A549 (cell line): Measurements from ENCODE around the gene OR2G2. TPM values are rescaled to one million over a fixed set of nuclear protein-coding genes. Genes with fewer than 3 reads are reported as not detected.

ENCODE experiments used
- ATAC-seq, 2 experiments: fragments of 200-7000 bp in 1 of 2; fragments of >200 bp in 1 of 2; cut with Nextera tagmentation in 1 of 2; cut with Tn5 transposase in 1 of 2; 3 replicates each; pipeline versions ENCODE4 v1.8.0 to v1.9.1; 2018 to 2020; ENCODE audit warnings: mild to moderate bottlenecking in 1 of 2, moderate library complexity in 1 of 2
- CTCF ChIA-PET: fragments of 300-600 bp; sonication (Branson Sonifier 250); formaldehyde crosslinking; extraction: SDS; loops from one replicate; lab custom pipeline; 2021; ENCODE audit warnings: antibody characterized with exemption, inconsistent platforms; lab: Yijun Ruan, JAX
- POLR2A ChIA-PET: fragments of 350-600 bp; formaldehyde crosslinking; extraction: SDS; loops from one replicate; lab custom pipeline; 2021; ENCODE audit warnings: antibody characterized with exemption, inconsistent platforms; lab: Yijun Ruan, JAX
- DNase-seq, 2 experiments: peaks; one replicate each; pipeline versions ENCODE4 v3.0.0 to v3.0.0-alpha.2; 2011 to 2016; ENCODE audit warnings: low read depth in 1 of 2, low spot score in 1 of 2
- FAIRE-seq: peaks from 2 replicates; lab custom pipeline; 2011; peaks lifted over from hg19 to GRCh38; lab: Jason Lieb, UNC
- H3K27ac ChIP-seq, 2 experiments: fragments of >200 bp; sonication (Bioruptor Twin); formaldehyde crosslinking; 3 replicates each; pipeline ENCODE4 v1.5.1; 2016 to 2017
- H3K4me1 ChIP-seq: fragments of >200 bp; sonication (Bioruptor Twin); formaldehyde crosslinking; 3 replicates; pipeline ENCODE4 v1.6.1; 2016
- H3K4me2 ChIP-seq: fragments of >200 bp; sonication (Bioruptor Twin); formaldehyde crosslinking; 3 replicates; pipeline ENCODE4 v1.6.1; 2016
- H3K4me3 ChIP-seq: fragments of >200 bp; sonication (Bioruptor Twin); formaldehyde crosslinking; 3 replicates; pipeline ENCODE4 v1.5.1; 2016
- H3K9me3 ChIP-seq: fragments of >200 bp; sonication (Bioruptor Twin); formaldehyde crosslinking; 3 replicates; pipeline ENCODE4 v1.6.1; 2016
- CHD4 ChIP-seq: fragments of 200-600 bp; sonication (generic); IDR thresholded peaks from 2 replicates; pipeline ENCODE4 v1.6.1; 2016; ENCODE audit warnings: antibody characterized with exemption, mild to moderate bottlenecking, borderline replicate concordance
- EHF ChIP-seq: fragments of 250-450 bp; sonication (Bioruptor Pico); IDR thresholded peaks from 2 replicates; pipeline ENCODE4 v1.5.0; 2020; ENCODE audit warnings: mild to moderate bottlenecking
- EHMT2 ChIP-seq: fragments of 200-600 bp; sonication (generic); IDR thresholded peaks from 2 replicates; pipeline ENCODE4 v1.6.1; 2016; ENCODE audit warnings: antibody characterized with exemption, low read depth, mild to moderate bottlenecking, moderate library complexity
- ESRRA ChIP-seq: fragments of 150-350 bp; IDR thresholded peaks from 2 replicates; pipeline ENCODE4 v1.6.1; 2014; ENCODE audit warnings: mild to moderate bottlenecking, low read length, borderline replicate concordance
- FOSB ChIP-seq: fragments of 250-450 bp; sonication (Bioruptor Pico); IDR thresholded peaks from 2 replicates; pipeline ENCODE4 v1.5.0; 2020; ENCODE audit warnings: mild to moderate bottlenecking, moderate library complexity
- FOSL2 ChIP-seq, 2 experiments: fragments of 450-650 bp in 1 of 2; fragments of >200 bp in 1 of 2; sonication (Bioruptor Twin) in 1 of 2; formaldehyde crosslinking; IDR thresholded peaks; 2 replicates each; pipeline versions ENCODE4 v1.5.0 to v1.6.1; 2016 to 2020; ENCODE audit warnings: mild to moderate bottlenecking in 1 of 2, moderate library complexity in 1 of 2
- GATA3 ChIP-seq: IDR thresholded peaks from 2 replicates; pipeline ENCODE4 v1.6.1; 2012; ENCODE audit warnings: borderline replicate concordance
- KDM5A ChIP-seq: fragments of 200-600 bp; sonication (generic); IDR thresholded peaks from 2 replicates; pipeline ENCODE4 v1.6.1; 2016; ENCODE audit warnings: antibody characterized with exemption, mild to moderate bottlenecking
- MAFK ChIP-seq: fragments of 450-650 bp; IDR thresholded peaks from 2 replicates; pipeline ENCODE4 v1.6.1; 2014; ENCODE audit not compliant: partially characterized antibody
- NFE2L2 ChIP-seq: fragments of 150-350 bp; conservative IDR thresholded peaks from 2 replicates; pipeline ENCODE4 v1.6.1; 2014; ENCODE audit warnings: low read length
- POLR2AphosphoS2 ChIP-seq: conservative IDR thresholded peaks from 2 replicates; pipeline ENCODE4 v1.6.1; 2012; ENCODE audit warnings: low read length, improper control_type of control experiment, inconsistent platforms
- RCOR1 ChIP-seq: fragments of 150-350 bp; IDR thresholded peaks from 2 replicates; pipeline ENCODE4 v1.6.1; 2014; ENCODE audit warnings: antibody characterized with exemption, low read length, low read depth
- RNF2 ChIP-seq: fragments of 200-600 bp; sonication (generic); IDR thresholded peaks from 2 replicates; pipeline ENCODE4 v1.6.1; 2016; ENCODE audit warnings: low read depth, mild to moderate bottlenecking, antibody characterized with exemption, moderate library complexity, borderline replicate concordance
- SREBF2 ChIP-seq: fragments of 450-650 bp; IDR thresholded peaks from 2 replicates; pipeline ENCODE4 v1.6.1; 2014; ENCODE audit warnings: mild to moderate bottlenecking, moderate library complexity
- TP53 ChIP-seq: fragments of 250-450 bp; sonication (Bioruptor Pico); IDR thresholded peaks from 2 replicates; pipeline ENCODE4 v1.5.0; 2021; ENCODE audit warnings: mild to moderate bottlenecking, moderate library complexity
- ZSCAN20 ChIP-seq: fragments of 250-450 bp; sonication (Bioruptor Pico); IDR thresholded peaks from 2 replicates; pipeline ENCODE4 v1.8.0; 2022; ENCODE audit warnings: mild to moderate bottlenecking, moderate library complexity
- WGBS: methylation state at CpG from one replicate; pipeline ENCODE4 v1.1.6; 2017; ENCODE audit errors: missing lambda C conversion rate; 5-methylcytosine and 5-hydroxymethylcytosine counted together
- polyA plus RNA-seq, 4 experiments: library from polyadenylated mRNA; depleted of rRNA in 3 of 4; stranded (reverse); fragments of >200 nt; fragmentation: RNase III in 1 of 4; extraction: RNeasy Plus Mini Kit Qiagen cat#74134 plus additional on column Dnase treatment in 1 of 4; gene quantifications; 2 replicates in 3 of 4; 3 replicates in 1 of 4; pipeline ENCODE4 v1.2.3, GENCODE V29; 2011 to 2017
- TF ChIP-seq, protein P1 (sequence below): fragments of >200 bp; sonication (Bioruptor Twin); formaldehyde crosslinking; IDR thresholded peaks from 3 replicates; pipeline ENCODE4 v1.6.1; 2016
- TF ChIP-seq, protein P2 (sequence below): fragments of 250-450 bp; sonication (Bioruptor Pico); IDR thresholded peaks from 2 replicates; pipeline ENCODE4 v1.5.0; 2020; ENCODE audit warnings: low read depth, mild to moderate bottlenecking, moderate library complexity
- TF ChIP-seq, protein P3 (sequence below): fragments of 450-650 bp; IDR thresholded peaks from 2 replicates; pipeline ENCODE4 v1.6.1; 2014; ENCODE audit warnings: antibody characterized with exemption
- TF ChIP-seq, protein P4 (sequence below): fragments of 250-450 bp; sonication (Bioruptor Pico); IDR thresholded peaks from 2 replicates; pipeline ENCODE4 v1.5.0; 2021; ENCODE audit warnings: mild to moderate bottlenecking, moderate library complexity, borderline replicate concordance
- TF ChIP-seq, protein P5 (sequence below): fragments of 200-600 bp; sonication (generic); IDR thresholded peaks from 2 replicates; pipeline ENCODE4 v1.6.1; 2016; ENCODE audit warnings: antibody characterized with exemption, mild to moderate bottlenecking, moderate library complexity
- TF ChIP-seq, protein P6 (sequence below): IDR thresholded peaks from 2 replicates; pipeline ENCODE4 v1.6.1; 2012; ENCODE audit warnings: low read depth, borderline replicate concordance

The OR2G2 gene
- polyA plus RNA-seq, 2 of the 4 experiments (the other 2 are of a cell fraction), result not detected

DNA sequence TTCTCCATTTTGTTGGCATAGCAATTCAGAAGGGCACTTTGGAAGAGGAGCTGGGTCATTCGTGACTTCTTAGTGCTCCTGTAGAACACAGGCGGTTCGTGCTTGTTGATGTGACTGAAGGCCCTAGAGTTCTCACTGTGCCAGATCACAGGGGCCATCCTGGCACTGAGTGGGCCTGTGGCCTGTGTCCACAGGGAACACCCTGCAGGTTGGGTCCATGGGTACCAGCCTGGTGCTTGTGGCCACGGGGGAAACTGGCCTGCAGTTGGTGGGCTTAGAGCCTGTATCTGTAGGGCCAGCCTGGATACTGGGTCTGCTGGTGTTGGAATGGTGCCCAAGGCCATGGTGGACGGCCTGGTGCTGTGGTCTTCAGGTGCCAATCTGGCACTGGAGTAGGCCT is 26.5 kb downstream of the OR2G2 start:
- ChIA-PET POLR2A (no interaction called here), CTCF (no interaction called here)
- no peak for TF ChIP-seq ZSCAN20 (CRISPR knock-in tag)
- TF ChIP-seq, protein P1, sequence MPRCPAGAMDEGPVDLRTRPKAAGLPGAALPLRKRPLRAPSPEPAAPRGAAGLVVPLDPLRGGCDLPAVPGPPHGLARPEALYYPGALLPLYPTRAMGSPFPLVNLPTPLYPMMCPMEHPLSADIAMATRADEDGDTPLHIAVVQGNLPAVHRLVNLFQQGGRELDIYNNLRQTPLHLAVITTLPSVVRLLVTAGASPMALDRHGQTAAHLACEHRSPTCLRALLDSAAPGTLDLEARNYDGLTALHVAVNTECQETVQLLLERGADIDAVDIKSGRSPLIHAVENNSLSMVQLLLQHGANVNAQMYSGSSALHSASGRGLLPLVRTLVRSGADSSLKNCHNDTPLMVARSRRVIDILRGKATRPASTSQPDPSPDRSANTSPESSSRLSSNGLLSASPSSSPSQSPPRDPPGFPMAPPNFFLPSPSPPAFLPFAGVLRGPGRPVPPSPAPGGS, result no peak
- TF ChIP-seq MAFK, result no peak
- no peak for TF ChIP-seq RCOR1
- no peak for TF ChIP-seq RNF2
- no peak for TF ChIP-seq FOSB (CRISPR knock-in tag)
- TF ChIP-seq, protein P2, sequence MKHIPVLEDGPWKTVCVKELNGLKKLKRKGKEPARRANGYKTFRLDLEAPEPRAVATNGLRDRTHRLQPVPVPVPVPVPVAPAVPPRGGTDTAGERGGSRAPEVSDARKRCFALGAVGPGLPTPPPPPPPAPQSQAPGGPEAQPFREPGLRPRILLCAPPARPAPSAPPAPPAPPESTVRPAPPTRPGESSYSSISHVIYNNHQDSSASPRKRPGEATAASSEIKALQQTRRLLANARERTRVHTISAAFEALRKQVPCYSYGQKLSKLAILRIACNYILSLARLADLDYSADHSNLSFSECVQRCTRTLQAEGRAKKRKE (CRISPR knock-in tag), result no peak
- TF ChIP-seq ESRRA, result no peak
- TF ChIP-seq, protein P3, sequence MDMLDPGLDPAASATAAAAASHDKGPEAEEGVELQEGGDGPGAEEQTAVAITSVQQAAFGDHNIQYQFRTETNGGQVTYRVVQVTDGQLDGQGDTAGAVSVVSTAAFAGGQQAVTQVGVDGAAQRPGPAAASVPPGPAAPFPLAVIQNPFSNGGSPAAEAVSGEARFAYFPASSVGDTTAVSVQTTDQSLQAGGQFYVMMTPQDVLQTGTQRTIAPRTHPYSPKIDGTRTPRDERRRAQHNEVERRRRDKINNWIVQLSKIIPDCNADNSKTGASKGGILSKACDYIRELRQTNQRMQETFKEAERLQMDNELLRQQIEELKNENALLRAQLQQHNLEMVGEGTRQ, result no peak
- no peak for TF ChIP-seq TP53 (CRISPR knock-in tag)
- TF ChIP-seq EHMT2, result no peak
- no peak for TF ChIP-seq EHF (CRISPR knock-in tag)
- no peak for TF ChIP-seq SREBF2
- no peak for TF ChIP-seq GATA3
- 6% methylated on average over 4 of the region's 5 CpGs for WGBS
- Histone ChIP-seq H3K27ac (no peak overlapping the region), H3K4me3 (no peak overlapping the region), H3K4me1 (no peaks in the 10 kb centered on the region), H3K4me2 (no peak overlapping the region), H3K9me3 (no peaks in the 10 kb centered on the region)
- no peak for ATAC-seq
- FAIRE-seq, result no peak
- no peak for DNase-seq

DNA sequence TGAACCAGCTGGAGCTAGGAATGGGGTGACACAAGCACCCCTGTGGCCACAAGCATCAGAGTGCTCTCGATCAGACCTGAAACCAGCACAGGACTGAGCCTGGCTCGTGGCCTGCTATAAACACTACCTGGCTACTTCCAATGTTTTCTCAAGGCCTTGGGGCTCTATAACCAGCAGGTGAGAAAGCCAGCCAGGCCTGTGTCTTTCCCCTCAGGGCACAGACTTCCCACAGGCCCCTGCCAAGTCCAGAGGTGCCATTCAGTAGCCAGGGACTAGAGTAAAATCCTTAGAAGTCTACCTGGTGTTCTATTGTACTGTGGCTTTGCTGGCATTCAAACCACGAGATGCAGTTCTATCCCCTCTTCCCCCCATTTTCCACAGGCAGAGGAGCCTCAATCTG is 39.8 kb downstream of the OR2G2 start:
- WGBS, result 0% methylated on average over 3 of the region's 3 CpGs
- FAIRE-seq (no peak), ATAC-seq (no peak), DNase-seq (no peak)
- TF ChIP-seq, protein P4, sequence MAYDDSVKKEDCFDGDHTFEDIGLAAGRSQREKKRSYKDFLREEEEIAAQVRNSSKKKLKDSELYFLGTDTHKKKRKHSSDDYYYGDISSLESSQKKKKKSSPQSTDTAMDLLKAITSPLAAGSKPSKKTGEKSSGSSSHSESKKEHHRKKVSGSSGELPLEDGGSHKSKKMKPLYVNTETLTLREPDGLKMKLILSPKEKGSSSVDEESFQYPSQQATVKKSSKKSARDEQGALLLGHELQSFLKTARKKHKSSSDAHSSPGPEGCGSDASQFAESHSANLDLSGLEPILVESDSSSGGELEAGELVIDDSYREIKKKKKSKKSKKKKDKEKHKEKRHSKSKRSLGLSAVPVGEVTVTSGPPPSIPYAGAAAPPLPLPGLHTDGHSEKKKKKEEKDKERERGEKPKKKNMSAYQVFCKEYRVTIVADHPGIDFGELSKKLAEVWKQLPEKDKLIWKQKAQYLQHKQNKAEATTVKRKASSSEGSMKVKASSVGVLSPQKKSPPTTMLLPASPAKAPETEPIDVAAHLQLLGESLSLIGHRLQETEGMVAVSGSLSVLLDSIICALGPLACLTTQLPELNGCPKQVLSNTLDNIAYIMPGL (CRISPR knock-in tag), result no peak
- TF ChIP-seq FOSL2 (IDR thresholded peaks at IDR 0.05) (no peak), FOSL2 (CRISPR knock-in tag; IDR thresholded peaks at IDR 0.05) (no peak), FOSB (CRISPR knock-in tag) (no peak), CHD4 (no peak), KDM5A (no peak), NFE2L2 (no peak), POLR2AphosphoS2 (no peak)
- TF ChIP-seq, protein P5, sequence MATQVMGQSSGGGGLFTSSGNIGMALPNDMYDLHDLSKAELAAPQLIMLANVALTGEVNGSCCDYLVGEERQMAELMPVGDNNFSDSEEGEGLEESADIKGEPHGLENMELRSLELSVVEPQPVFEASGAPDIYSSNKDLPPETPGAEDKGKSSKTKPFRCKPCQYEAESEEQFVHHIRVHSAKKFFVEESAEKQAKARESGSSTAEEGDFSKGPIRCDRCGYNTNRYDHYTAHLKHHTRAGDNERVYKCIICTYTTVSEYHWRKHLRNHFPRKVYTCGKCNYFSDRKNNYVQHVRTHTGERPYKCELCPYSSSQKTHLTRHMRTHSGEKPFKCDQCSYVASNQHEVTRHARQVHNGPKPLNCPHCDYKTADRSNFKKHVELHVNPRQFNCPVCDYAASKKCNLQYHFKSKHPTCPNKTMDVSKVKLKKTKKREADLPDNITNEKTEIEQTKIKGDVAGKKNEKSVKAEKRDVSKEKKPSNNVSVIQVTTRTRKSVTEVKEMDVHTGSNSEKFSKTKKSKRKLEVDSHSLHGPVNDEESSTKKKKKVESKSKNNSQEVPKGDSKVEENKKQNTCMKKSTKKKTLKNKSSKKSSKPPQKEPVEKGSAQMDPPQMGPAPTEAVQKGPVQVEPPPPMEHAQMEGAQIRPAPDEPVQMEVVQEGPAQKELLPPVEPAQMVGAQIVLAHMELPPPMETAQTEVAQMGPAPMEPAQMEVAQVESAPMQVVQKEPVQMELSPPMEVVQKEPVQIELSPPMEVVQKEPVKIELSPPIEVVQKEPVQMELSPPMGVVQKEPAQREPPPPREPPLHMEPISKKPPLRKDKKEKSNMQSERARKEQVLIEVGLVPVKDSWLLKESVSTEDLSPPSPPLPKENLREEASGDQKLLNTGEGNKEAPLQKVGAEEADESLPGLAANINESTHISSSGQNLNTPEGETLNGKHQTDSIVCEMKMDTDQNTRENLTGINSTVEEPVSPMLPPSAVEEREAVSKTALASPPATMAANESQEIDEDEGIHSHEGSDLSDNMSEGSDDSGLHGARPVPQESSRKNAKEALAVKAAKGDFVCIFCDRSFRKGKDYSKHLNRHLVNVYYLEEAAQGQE, result no peak
- TF ChIP-seq, protein P6, sequence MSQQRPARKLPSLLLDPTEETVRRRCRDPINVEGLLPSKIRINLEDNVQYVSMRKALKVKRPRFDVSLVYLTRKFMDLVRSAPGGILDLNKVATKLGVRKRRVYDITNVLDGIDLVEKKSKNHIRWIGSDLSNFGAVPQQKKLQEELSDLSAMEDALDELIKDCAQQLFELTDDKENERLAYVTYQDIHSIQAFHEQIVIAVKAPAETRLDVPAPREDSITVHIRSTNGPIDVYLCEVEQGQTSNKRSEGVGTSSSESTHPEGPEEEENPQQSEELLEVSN, result no peak
- Histone ChIP-seq H3K4me1 (no peaks in the 10 kb centered on the region), H3K4me3 (no peak overlapping the region), H3K4me2 (no peak overlapping the region), H3K9me3 (no peaks in the 10 kb centered on the region; the same call in 2 of the 3 replicates), H3K27ac (no peak overlapping the region)
- CTCF ChIA-PET, result no interaction called here
- POLR2A ChIA-PET, result no interaction called here
